Measurements from ENCODE around the gene COX7A2.

DNA sequence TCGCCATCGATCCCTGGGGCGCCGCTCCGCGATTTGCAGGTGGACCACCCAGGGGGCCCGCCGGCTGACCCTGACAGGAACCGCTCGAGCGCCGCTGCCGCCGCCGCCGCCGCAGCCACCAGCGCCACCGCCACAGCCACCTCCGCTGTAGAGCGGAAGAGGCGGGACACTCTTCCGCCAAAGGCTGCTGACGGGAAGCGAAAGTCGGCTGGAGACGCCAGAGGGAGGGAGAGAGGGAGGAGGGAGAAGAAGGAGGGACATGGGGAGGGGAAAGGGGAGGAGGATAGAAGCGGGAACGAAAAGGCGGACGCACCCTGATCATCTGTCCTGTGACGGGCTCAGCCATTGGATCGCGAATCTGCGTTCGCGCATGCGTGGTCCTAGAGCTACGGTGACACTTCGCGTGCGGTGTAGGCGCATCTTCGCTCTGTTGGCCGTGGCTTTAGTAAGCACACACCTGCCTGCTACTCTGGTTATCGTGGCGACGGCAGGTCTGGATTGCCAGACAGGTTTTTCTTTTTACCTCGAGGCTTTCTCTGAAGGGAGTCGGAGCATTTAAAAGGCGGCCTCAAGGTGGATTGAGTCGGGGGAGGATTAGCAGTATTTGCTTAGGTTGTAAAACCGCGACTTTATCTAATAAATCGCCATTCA is 41.2 kb upstream of the COX7A2 start, which contains the start of gene TMEM30A:
- TF ChIP-seq, protein P1, sequence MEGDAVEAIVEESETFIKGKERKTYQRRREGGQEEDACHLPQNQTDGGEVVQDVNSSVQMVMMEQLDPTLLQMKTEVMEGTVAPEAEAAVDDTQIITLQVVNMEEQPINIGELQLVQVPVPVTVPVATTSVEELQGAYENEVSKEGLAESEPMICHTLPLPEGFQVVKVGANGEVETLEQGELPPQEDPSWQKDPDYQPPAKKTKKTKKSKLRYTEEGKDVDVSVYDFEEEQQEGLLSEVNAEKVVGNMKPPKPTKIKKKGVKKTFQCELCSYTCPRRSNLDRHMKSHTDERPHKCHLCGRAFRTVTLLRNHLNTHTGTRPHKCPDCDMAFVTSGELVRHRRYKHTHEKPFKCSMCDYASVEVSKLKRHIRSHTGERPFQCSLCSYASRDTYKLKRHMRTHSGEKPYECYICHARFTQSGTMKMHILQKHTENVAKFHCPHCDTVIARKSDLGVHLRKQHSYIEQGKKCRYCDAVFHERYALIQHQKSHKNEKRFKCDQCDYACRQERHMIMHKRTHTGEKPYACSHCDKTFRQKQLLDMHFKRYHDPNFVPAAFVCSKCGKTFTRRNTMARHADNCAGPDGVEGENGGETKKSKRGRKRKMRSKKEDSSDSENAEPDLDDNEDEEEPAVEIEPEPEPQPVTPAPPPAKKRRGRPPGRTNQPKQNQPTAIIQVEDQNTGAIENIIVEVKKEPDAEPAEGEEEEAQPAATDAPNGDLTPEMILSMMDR (IDR thresholded peaks at IDR 0.05): no peak
- TF ChIP-seq POLR2A (IDR thresholded peaks at IDR 0.05): peak; percentile 79
